CD8-positive, alpha-beta memory T cell (primary cell): ENCODE results near the gene LDLRAD4. TPM values are rescaled to one million over a fixed set of nuclear protein-coding genes. Genes with fewer than 3 reads are reported as not detected.

Experiments used
- CTCF ChIA-PET: fragments of 350-600 bp; sonication (Branson Sonifier 250); formaldehyde crosslinking; loops from one replicate; lab custom pipeline; 2021; ENCODE audit warnings: antibody characterized with exemption; lab: Charles Lee
- POLR2A ChIA-PET: fragments of 350-600 bp; sonication (Branson Sonifier 250); formaldehyde crosslinking; loops from one replicate; lab custom pipeline; 2021; ENCODE audit warnings: antibody characterized with exemption; lab: Charles Lee
- DNase-seq, 5 donors: peaks; one replicate each; pipeline versions ENCODE4 v3.0.0 to v3.0.0-alpha.2; 2020 to 2022; ENCODE audit warnings: mixed read lengths in 1 of 5
- H3K27ac ChIP-seq: one replicate; pipeline ENCODE4 v1.7.0; 2013; ENCODE audit warnings: low read depth, mild to moderate bottlenecking, low read length, moderate library complexity
- H3K27me3 ChIP-seq: 2 replicates; pipeline ENCODE4 v1.7.0; 2013; ENCODE audit warnings: low read length, mild to moderate bottlenecking; ENCODE audit not compliant: insufficient read depth, poor library complexity, severe bottlenecking
- H3K36me3 ChIP-seq: 2 replicates; pipeline ENCODE4 v1.7.0; 2013; ENCODE audit warnings: mild to moderate bottlenecking, low read length, moderate library complexity; ENCODE audit not compliant: insufficient read depth
- H3K4me1 ChIP-seq: 2 replicates; pipeline ENCODE4 v1.7.0; 2013; ENCODE audit warnings: mild to moderate bottlenecking, low read length, moderate library complexity; ENCODE audit not compliant: insufficient read depth
- H3K4me3 ChIP-seq: 2 replicates; pipeline ENCODE4 v1.7.0; 2013; ENCODE audit warnings: mild to moderate bottlenecking, low read length
- H3K9me3 ChIP-seq: 2 replicates; pipeline ENCODE4 v1.7.0; 2013; ENCODE audit warnings: mild to moderate bottlenecking, low read length
- H3K27ac Mint-ChIP-seq, 8 donors: one replicate each; pipeline ENCODE4 v1.8.0; 2020 to 2021; ENCODE audit warnings: mixed read lengths in 8 of 8, mild to moderate bottlenecking in 6 of 8, inconsistent platforms in 3 of 8, moderate library complexity in 3 of 8
- H3K27me3 Mint-ChIP-seq, 2 donors: one replicate each; pipeline ENCODE4 v1.8.0; 2020 to 2021; ENCODE audit warnings: mixed read lengths in 2 of 2, mild to moderate bottlenecking in 1 of 2, moderate library complexity in 1 of 2
- H3K36me3 Mint-ChIP-seq, 3 donors: one replicate each; pipeline ENCODE4 v1.8.0; 2020 to 2021; ENCODE audit warnings: mixed read lengths in 3 of 3, inconsistent platforms in 1 of 3, mild to moderate bottlenecking in 1 of 3
- H3K4me1 Mint-ChIP-seq, 3 donors: one replicate each; pipeline ENCODE4 v1.8.0; 2020 to 2021; ENCODE audit warnings: mixed read lengths in 3 of 3, inconsistent platforms in 1 of 3, mild to moderate bottlenecking in 1 of 3
- H3K4me3 Mint-ChIP-seq, 7 donors: one replicate each; pipeline ENCODE4 v1.8.0; 2020 to 2021; ENCODE audit warnings: mixed read lengths in 7 of 7, mild to moderate bottlenecking in 6 of 7, moderate library complexity in 4 of 7, inconsistent platforms in 2 of 7
- H3K9me3 Mint-ChIP-seq, 5 donors: one replicate each; pipeline ENCODE4 v1.8.0; 2020 to 2022; ENCODE audit warnings: mixed read lengths in 5 of 5, mild to moderate bottlenecking in 3 of 5, moderate library complexity in 2 of 5, inconsistent platforms in 1 of 5
- polyA plus RNA-seq: library from polyadenylated mRNA; unstranded; fragments of 300-500 nt; fragmentation: Illumina TruSeq; gene quantifications from one replicate; pipeline ENCODE4 v1.2.3, GENCODE V29; 2021
- total RNA-seq, 2 experiments: library from RNA; stranded (reverse); gene quantifications; one replicate each; pipeline ENCODE4 v1.2.3, GENCODE V29; 2021

LDLRAD4 gene
- total and polyA plus RNA-seq, 3 experiments from 2014 or later, result 8.1 to 30.4 (median 27.3) TPM

DNA sequence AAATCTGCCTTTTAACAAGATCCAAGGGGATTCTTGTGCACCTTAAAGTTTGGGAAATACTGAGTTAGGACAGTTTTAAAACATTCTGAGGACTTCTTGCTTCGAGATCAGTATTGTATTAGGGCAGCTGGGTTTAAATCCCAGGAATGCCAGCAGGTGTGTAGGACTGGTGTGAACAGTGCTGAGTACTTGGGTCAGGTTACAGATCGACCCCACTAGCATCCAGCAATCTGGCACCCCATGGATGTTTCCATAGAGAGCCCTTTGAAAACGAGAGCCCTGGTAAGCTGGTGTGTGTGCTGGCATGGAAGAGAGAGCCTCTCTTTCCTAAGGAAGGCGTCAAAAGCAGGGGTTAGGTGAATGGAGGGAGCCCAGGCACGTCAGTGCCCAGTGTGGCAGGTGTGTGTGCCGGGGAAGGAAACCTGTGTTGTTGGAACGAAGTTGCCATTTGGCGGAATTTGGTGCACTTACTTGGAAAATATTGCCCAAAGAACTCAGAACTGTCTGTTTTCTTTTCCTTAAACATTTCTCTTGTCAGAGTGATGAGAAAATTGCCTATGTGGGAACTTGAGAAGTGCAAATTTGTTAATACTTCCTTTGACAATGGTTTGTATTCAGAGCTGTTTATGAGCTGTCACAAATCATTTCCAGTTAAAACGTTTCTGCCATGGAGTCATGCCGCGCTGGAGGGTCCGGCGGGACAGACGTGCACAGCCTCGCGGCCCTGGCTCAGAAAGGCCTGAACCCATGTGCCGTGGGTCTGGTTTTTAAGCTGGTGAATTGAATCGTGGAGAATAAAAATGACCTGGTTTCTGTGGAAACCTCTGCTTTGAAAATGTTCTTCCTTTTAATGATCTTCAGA, 38.1 kb downstream of the LDLRAD4 start:
- CTCF ChIA-PET, result no interaction called here
- Mint-ChIP-seq H3K27me3 (peaks cover 7 to 18% of the 10 kb centered on the region in 2 donors), H3K9me3 (no peaks in the 10 kb centered on the region), H3K4me1 (peaks cover 0 to 2% (median 0%) of the 10 kb centered on the region in 3 donors), H3K4me3 (no peak overlapping the region), H3K36me3 (peaks cover 0 to 2% (median 0%) of the 10 kb centered on the region in 3 donors), H3K27ac (no peak overlapping the region)
- peaks cover 10% of the 10 kb centered on the region for H3K4me1 ChIP-seq
- no peak overlapping the region for H3K4me3 ChIP-seq
- no peaks in the 10 kb centered on the region for H3K9me3 ChIP-seq
- DNase-seq, result no peak
- H3K36me3 ChIP-seq, result no peaks in the 10 kb centered on the region
- H3K27ac ChIP-seq, result no peak overlapping the region
- POLR2A ChIA-PET, result no interaction called here
- no peaks in the 10 kb centered on the region for H3K27me3 ChIP-seq

DNA sequence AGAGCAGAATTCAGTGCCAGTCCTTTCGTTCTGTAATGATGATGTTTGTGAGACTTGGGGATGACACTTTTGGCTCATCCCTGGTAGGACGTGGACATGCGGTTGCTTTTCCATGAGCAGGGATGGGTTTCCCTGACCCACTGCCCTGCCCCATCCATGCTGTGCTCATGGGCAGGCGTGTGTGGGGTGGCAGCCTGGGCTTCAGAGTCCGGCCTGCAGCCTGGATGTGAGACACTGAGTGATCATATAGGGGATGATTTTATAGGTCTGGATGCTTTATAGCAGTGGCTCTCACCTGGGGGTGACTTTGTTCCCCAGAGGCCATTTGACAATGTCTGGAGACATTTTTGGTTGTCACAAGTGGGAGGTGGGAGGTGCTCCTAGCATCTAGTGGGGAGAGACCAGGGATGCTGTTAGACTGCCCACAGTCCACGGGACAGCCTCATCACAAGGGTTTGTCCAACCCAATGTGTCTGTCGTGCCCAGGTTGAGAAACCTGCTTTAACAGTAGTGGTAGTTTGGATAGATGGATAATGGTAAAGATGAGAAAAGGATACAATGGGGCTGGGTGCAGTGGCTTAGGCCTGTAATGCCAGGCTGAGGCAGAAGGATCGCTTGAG, 38.9 kb downstream of the LDLRAD4 start:
- H3K4me1 Mint-ChIP-seq, result peaks cover 0 to 3% (median 0%) of the 10 kb centered on the region in 3 donors
- ChIA-PET CTCF (no interaction called here), POLR2A (no interaction called here)
- no peaks in the 10 kb centered on the region for H3K36me3 ChIP-seq
- no peaks in the 10 kb centered on the region for H3K9me3 ChIP-seq
- no peak overlapping the region for H3K4me3 Mint-ChIP-seq
- DNase-seq, result no peak
- peaks cover 0 to 3% (median 0%) of the 10 kb centered on the region in 3 donors for H3K36me3 Mint-ChIP-seq
- H3K4me1 ChIP-seq, result peaks cover 10% of the 10 kb centered on the region
- H3K27me3 ChIP-seq, result no peaks in the 10 kb centered on the region
- no peaks in the 10 kb centered on the region for H3K9me3 Mint-ChIP-seq
- no peak overlapping the region for H3K4me3 ChIP-seq
- H3K27ac ChIP-seq, result no peak overlapping the region
- H3K27ac Mint-ChIP-seq, result peak overlapping the region in 1 of 8 donors; percentile 47
- H3K27me3 Mint-ChIP-seq, result peaks cover 7 to 19% of the 10 kb centered on the region in 2 donors

DNA sequence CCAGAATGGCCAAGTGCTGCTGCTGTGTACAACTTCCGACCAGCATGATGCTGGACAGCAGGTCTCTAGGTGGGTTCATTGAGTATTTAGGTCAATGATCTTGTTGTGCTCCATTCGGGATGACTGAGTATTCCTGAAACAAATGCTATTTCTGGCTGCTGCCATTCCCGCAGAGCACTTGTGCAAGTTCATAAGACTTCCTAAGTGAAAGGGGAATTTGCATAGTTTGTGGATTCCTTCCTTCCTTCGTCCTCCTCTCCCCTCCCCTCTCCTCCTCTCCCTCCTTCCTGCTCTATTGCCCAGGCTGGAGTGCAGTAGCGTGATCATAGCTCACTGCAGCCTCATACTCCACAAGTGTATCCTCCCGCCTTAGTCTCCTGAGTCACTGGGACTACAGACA, 40.4 kb downstream of the LDLRAD4 start:
- H3K36me3 ChIP-seq, result no peaks in the 10 kb centered on the region
- Mint-ChIP-seq H3K9me3 (no peaks in the 10 kb centered on the region), H3K4me3 (no peak overlapping the region), H3K4me1 (peaks cover 0 to 3% (median 0%) of the 10 kb centered on the region in 3 donors), H3K36me3 (peaks cover 0 to 3% (median 0%) of the 10 kb centered on the region in 3 donors), H3K27me3 (peaks cover 7 to 15% of the 10 kb centered on the region in 2 donors), H3K27ac (no peak overlapping the region)
- no peak overlapping the region for H3K27ac ChIP-seq
- H3K27me3 ChIP-seq, result no peaks in the 10 kb centered on the region
- no peak overlapping the region for H3K4me3 ChIP-seq
- H3K9me3 ChIP-seq, result no peaks in the 10 kb centered on the region
- DNase-seq, result no peak
- H3K4me1 ChIP-seq, result peaks cover 10% of the 10 kb centered on the region
- CTCF ChIA-PET, result no interaction called here
- POLR2A ChIA-PET, result no interaction called here

DNA sequence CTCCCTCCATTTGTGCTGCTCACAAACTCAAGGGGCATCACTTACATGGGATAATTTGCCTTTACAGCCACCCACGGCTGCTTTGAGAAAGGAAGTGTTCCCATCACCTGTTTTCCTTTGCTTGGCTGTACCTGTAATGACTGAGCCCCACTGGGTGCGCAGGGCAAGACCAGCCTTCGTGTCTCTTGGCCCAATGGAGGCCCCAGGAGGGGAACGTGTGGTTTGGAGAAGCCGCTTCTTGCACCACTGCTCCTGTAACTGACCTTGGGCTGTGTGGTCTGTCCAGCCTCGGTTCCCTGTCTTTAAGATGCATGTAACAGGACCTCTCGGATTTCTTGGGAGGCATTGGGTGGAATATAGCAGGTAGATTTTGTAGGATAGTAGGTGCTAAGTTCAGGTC, 41.1 kb downstream of the LDLRAD4 start:
- Mint-ChIP-seq H3K27ac (no peak overlapping the region), H3K4me3 (no peak overlapping the region), H3K27me3 (peaks cover 7 to 19% of the 10 kb centered on the region in 2 donors), H3K36me3 (peaks cover 0 to 3% (median 0%) of the 10 kb centered on the region in 3 donors), H3K4me1 (peaks cover 0 to 3% (median 0%) of the 10 kb centered on the region in 3 donors), H3K9me3 (no peaks in the 10 kb centered on the region)
- Histone ChIP-seq H3K4me3 (no peak overlapping the region), H3K27me3 (no peaks in the 10 kb centered on the region), H3K36me3 (no peaks in the 10 kb centered on the region), H3K9me3 (no peaks in the 10 kb centered on the region), H3K27ac (no peak overlapping the region), H3K4me1 (peaks cover 10% of the 10 kb centered on the region)
- POLR2A ChIA-PET, result no interaction called here
- DNase-seq, result no peak
- CTCF ChIA-PET, result no interaction called here

DNA sequence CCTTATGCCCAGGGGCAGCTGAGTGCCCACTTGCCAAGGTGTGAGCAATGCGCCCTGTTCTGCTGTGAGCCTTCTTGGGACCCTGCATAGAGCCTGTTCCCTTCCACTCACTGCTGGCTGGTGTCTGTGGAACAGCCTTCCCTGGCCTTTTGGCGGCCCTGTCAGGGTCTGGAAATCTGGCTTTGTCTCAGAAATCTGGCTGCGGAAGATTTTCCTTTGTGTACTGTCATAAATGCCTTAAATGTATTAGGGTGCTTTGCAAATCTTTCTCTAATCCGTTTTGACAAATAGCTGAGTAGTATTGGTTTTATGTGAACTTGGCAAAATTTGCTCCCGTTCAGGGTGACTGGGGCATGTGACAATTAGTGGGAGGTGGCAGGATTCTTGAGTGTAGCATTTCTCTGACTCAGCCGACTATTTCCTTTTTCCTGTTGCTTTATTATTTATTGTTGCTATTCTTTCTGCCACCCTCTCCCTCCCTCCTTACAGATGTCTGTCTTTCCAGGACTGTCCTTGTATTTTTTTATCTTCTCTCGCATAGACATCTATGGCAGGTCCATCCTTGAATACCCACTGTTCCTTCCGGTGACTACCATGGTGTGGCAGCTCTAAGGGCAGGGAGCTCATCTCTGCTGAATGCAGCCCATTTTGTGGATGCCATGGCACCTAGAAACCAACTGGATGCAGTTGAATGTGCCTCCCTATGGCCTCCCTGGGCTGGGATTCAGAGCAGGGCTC, 41.8 kb downstream of the LDLRAD4 start:
- no peak overlapping the region for H3K4me3 Mint-ChIP-seq
- Histone ChIP-seq H3K4me1 (peaks cover 11% of the 10 kb centered on the region), H3K36me3 (no peaks in the 10 kb centered on the region), H3K27me3 (no peaks in the 10 kb centered on the region), H3K27ac (no peak overlapping the region), H3K9me3 (no peaks in the 10 kb centered on the region), H3K4me3 (no peak overlapping the region)
- no peak for DNase-seq
- peaks cover 0 to 3% (median 0%) of the 10 kb centered on the region in 3 donors for H3K36me3 Mint-ChIP-seq
- CTCF ChIA-PET, result no interaction called here
- H3K27ac Mint-ChIP-seq, result no peak overlapping the region
- POLR2A ChIA-PET, result no interaction called here
- H3K9me3 Mint-ChIP-seq, result no peaks in the 10 kb centered on the region
- H3K4me1 Mint-ChIP-seq, result peaks cover 0 to 3% (median 0%) of the 10 kb centered on the region in 3 donors
- peaks cover 5 to 21% of the 10 kb centered on the region in 2 donors for H3K27me3 Mint-ChIP-seq

DNA sequence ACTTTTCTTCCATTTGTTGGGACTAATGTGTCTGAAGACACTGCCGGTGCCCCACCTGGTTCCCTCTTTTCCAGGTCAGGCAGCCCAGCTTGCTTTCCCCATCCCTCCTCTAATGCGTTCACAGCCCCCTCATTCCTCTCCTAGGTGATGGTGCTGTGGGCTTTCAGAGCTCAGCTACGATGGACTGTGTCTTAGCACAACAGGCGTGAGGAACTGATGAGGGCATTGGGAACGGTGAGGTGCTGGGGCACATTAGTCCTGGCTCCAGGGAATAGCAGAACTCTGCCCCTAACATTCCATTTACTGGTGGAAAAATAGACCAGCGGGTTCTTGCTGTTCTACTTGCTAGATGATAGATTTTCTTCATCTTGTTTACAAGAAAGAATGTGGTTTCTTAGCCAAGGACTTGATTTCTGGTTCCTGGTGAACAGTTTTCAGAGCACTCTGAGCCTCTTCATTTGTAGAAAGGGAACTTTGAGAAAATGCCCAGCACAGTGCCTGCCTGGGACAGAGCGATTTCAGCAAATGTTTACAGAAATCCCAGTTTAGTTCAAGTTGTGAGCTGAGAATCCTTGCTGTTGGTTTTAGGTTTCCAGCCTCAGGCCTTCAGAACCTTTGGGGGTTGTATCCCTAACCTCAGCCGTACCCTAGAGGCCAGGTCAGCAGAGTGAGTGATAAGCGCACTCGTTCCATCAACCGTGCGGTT, 42.5 kb downstream of the LDLRAD4 start:
- H3K4me1 Mint-ChIP-seq, result peaks cover 4 to 8% (median 5%) of the 10 kb centered on the region in 3 donors
- peak overlapping the region in 1 of 7 donors; percentile 9 for H3K4me3 Mint-ChIP-seq
- ChIA-PET POLR2A (no interaction called here), CTCF (no interaction called here)
- peaks cover 2 to 21% of the 10 kb centered on the region in 2 donors for H3K27me3 Mint-ChIP-seq
- H3K36me3 Mint-ChIP-seq, result peaks cover 0 to 3% (median 0%) of the 10 kb centered on the region in 3 donors
- no peak for DNase-seq
- H3K4me3 ChIP-seq, result no peak overlapping the region
- no peak overlapping the region for H3K27ac Mint-ChIP-seq
- H3K36me3 ChIP-seq, result no peaks in the 10 kb centered on the region
- H3K9me3 ChIP-seq, result no peaks in the 10 kb centered on the region
- peaks cover 18% of the 10 kb centered on the region for H3K4me1 ChIP-seq
- no peak overlapping the region for H3K27ac ChIP-seq
- H3K9me3 Mint-ChIP-seq, result no peaks in the 10 kb centered on the region
- no peaks in the 10 kb centered on the region for H3K27me3 ChIP-seq

DNA sequence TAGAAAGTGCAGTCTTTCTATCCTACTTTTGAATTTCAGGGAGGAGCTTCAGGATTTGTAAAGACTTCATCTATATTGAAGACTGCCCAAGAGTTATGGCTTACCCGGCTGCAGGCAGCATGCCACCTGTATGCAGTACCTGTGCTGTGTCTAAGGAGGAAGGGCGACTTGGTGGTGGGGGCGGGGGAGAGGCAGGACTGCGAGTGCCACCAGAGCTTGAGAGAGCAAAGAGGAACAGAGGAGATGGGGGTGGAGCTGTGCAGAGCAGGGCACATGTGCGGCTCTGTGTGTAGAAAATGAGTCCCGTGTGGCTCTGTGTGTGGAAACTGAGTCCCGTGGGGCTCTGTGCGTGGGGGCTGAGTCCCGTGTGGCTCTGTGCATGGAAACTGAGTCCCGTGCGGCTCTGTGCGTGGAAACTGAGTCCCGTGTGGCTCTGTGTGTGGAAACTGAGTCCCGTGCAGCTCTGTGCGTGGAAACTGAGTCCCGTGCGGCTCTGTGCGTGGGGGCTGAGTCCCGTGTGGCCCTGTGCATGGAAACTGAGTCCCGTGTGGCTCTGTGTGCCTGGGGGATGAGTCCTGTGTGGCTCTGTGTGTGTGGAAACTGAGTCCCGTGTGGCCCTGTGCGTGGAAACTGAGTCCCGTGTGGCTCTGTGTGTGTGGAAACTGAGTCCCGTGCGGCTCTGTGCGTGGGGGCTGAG, 43.2 kb downstream of the LDLRAD4 start:
- ChIA-PET CTCF (no interaction called here), POLR2A (no interaction called here)
- Histone ChIP-seq H3K9me3 (no peaks in the 10 kb centered on the region), H3K4me3 (no peak overlapping the region), H3K36me3 (no peaks in the 10 kb centered on the region), H3K27me3 (no peaks in the 10 kb centered on the region), H3K4me1 (peaks cover 26% of the 10 kb centered on the region), H3K27ac (no peak overlapping the region)
- H3K9me3 Mint-ChIP-seq, result no peaks in the 10 kb centered on the region
- H3K27me3 Mint-ChIP-seq, result peaks cover 0 to 25% of the 10 kb centered on the region in 2 donors
- DNase-seq, result no peak
- H3K4me1 Mint-ChIP-seq, result peaks cover 12 to 14% (median 12%) of the 10 kb centered on the region in 3 donors
- peaks cover 0 to 3% (median 0%) of the 10 kb centered on the region in 3 donors for H3K36me3 Mint-ChIP-seq
- no peak overlapping the region for H3K27ac Mint-ChIP-seq
- H3K4me3 Mint-ChIP-seq, result peak overlapping the region in 1 of 7 donors; percentile 9
